CD4-positive, alpha-beta T cell treated with Interleukin-1 beta for 1 hour (primary cell): ENCODE measurements around the gene PLA2G5.
"Not testable (repeated sequence)": the region's sequence is repeated elsewhere in the genome, so short reads cannot be mapped to it uniquely, and the experiment has no call there.

ENCODE experiments used
- DNase-seq, 2 donors: peaks; one replicate each; pipeline ENCODE4 v3.0.0-alpha.2; 2020 to 2022

The PLA2G5 gene, protein sequence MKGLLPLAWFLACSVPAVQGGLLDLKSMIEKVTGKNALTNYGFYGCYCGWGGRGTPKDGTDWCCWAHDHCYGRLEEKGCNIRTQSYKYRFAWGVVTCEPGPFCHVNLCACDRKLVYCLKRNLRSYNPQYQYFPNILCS

DNA sequence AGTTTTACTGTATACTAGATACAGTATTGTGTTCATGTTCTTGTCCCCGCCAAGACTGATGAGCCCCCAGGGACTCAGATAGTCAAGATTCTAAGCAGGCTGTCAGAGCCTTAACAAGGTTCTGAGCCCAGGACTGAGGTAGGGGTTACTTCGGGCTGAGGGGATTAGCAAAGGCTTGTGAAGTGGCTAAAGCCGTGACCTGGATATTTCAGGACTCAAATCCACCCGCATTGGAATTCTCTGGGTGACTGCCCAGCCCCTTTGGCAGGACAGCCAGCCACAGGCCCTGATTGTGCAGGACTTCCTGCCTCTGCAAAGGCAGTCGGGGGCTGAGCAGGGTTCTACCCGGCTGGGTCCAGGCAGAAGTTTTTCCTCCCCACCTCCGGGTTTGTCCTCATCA, at the start of gene PLA2G5:
Gene PLA2G5 (plus strand): TSS at position 321 of the 400 bp plus-strand sequence. CDS start 14,637 bp downstream, outside the sequence.
- no peak for DNase-seq

DNA sequence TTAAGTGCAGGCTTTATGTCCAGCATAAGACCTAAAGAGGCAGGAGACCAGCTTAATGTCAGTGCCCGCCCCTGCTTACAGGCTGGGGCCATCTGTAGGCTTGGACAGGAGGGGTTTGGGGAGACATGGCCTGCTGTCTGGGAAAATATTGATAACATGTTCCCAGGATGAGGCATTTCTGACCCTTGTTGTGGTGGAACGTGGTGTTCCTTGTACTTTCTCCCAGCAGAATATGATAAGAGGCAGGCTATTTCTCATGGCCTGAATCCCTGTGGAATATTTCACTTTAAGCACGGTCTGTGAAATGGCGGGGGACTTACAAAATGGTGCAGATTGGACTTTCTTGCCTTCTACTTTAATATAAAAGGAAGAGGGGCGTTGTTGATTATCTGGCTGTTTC, 41.9 kb upstream of the PLA2G5 start:
- DNase-seq: no peak

DNA sequence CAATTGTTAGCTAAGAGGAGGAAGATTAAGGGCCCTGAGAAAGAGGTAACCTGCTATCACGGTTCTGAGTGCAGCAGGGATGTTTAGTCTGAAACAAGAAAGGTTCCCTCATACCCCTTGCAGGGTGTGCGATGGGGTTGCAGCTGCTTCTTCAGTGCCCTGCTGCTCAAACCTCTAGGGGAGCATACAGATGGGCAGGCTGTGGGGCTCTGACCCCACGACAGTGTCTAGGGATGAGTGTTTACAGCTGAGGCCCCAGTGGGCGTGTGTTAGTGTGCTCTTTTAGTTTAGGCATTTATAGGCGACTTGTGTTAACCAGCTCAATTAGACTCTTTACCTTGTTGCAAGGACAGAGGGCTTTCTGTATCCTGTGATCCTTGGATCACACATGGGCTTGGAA, 41.3 kb upstream of the PLA2G5 start:
- no peak for DNase-seq

DNA sequence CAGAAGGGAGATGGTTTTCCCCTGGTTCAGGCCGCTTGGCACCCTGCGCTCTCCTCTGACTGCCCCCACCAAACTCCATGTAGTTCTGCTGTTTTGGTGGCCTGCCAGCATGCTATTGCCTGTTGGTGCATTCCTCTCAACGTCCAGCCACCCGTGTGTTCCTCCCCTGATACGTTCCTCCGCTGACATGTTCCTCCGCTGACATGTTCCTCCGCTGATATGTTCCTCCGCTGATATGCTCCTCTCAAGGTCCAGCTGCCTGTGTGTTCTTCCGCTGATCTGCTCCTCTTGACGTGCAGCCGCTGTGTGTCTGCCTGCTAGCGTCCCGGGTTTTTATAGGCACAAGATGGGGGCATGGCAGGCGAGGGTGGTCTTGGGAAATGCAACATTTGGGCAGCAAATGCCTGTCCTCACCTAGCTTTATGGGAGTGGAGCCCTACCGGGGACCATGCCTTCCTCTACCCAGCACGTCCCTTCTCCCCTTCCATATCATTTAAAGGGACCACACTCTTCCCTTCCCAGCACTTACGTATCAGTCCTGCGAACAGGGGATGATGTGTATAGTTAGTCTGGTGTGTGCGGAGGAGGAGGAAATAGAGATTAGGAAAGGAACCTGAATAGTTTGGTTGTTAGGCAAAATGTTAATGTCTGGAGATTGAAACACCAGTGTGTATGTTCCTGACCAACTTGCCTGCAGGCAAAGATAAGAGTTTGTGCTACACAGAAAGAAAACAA, 40.6 kb upstream of the PLA2G5 start:
- no peak for DNase-seq

DNA sequence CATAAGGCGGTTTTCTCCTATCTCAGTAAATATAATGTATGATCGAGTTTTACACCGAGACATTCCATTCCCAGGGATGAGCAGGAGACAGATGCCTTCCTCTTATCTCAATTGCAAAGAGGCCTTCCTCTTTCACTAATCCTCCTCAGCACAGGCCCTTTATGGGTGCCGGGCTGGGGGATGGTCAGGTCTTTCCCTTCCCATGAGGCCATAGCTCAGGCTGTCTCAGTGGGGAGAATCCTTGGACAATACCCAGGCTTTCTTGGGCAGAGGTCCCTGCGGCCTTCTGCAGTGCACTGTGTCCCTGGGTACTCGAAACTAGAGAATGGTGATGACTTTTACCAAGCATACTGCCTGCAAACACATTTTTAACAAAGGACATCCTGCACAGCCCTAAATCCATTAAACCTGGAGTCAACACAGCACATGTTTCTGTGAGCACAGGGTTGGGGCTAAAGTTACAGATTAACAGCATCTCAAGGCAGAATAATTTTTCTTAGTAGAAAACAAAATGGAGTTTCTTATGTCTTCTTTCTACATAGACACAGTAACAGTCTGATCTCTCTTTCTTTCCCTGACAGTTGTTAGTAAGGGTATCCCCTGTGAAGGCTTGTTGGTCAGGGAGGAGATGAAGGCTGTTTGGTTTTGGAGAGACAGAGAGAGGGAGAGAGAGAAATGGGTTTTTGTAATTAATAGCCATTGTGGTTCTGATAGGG, 39.4 kb upstream of the PLA2G5 start:
- not testable (repeated sequence) for DNase-seq

DNA sequence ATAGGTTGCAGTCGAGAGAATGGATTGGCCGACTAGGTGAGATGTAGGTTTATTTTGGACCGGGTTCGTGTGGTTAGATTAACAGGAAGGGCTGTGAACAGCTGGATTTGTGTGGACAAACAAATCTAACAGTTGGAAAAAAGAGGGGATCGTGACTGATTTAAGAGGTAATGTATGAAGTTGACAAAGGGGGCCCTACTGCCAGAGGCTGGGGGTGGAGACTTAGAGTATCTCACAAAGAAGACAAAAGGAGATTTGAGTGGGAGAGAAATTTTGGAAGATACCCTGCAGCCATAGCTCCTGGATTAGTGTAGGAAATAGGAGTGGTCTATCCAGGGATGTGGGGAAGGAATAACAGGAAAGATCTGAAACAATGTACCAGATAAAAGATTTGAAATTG, 38.8 kb upstream of the PLA2G5 start:
- DNase-seq: no peak

DNA sequence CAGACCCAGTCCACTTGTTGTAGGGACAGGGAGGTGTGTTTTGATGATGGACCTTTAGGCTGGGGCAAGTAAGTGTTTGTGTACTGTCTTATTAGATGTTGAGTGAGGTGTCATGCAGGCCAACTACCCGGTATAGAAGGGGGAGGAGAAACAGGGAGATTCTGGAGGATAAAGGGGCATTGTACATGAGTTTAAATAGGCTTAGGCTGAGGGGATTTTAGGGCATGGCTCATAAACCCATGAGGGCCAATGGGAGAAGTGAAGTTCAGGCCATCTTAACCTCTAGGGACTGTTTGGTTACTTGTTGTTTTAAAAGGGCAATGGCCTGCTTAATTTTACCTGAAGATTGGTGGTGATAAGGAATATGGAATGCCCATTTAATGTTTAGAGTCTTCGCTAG, 38.2 kb upstream of the PLA2G5 start:
- DNase-seq: no peak

DNA sequence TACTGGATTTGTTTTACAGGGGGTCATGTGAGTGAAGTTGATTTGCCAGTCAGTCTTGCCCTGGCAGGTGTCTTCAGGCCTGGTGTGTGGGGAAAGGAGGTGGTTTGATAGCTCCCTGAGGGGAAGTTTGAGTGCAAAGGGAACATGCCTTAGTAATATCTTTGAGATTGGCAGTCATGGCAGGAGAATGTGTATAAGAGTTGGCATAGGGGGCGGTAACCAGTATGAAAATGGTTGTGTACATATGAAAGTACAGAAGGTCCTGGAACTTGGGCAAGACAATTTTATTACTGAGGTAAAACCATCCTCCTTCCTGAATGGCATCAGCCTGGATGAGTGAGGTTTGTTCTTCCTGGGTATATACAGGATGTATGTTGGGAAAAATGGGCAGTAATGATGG, 37.6 kb upstream of the PLA2G5 start:
- no peak for DNase-seq

DNA sequence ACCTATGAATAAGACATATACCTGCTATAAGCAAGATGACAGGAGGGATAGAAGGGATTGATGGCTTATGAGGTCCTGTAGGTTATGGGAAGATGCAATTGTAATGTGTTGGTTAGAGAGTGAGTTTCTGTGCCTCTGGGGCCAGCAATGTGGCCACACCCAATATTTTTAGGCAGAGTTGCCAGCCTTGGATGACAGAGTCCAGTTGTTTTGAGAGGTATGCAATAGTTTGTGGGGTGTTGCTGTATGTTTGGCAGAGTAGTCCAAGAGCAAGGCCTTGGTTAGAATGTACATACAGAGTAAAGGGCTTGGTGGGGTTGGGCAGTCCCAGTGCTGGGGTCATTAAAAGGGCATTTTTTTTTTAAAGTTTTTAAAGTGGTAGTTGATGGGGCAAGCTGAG, 36.6 kb upstream of the PLA2G5 start:
- no peak for DNase-seq

DNA sequence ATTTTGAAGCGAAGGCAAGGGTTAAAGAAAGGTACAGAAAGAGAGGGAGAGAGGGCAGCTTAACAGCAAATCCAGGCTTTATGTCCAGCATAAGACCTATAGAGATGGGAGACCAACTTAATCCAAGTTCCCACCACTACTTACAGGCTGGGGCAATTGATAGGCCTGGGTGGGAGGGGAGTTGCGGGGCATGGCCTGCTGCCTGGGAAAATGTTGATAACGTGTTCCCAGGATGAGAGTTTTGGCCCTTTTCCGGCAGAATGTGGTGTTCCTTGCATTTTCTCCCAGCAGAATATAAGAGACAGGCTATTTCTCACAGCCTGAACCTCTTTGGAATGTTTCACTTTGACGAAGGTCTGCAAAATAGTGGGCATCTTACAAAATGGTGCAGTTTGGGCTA, 34.9 kb upstream of the PLA2G5 start:
- DNase-seq: no peak

DNA sequence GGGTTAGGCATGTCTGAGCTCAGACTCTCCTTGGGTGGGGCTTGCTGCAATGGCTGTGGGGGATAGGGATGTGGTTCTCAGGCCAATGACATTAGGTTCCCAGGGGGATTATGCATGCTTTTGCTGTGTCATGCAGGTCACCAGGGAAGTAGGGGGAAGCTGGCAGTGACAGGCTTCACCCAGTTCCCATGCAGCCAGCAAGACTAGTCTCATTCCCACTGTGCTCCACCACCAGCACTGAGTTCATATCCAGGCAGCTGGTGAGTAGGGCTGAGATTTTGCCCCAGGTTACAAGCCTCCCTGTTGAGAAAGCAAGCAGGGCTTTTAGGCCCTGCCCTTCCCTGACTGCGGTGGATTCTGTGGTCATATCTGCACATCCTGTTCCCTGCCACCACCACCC, 32.1 kb upstream of the PLA2G5 start:
- no peak for DNase-seq

DNA sequence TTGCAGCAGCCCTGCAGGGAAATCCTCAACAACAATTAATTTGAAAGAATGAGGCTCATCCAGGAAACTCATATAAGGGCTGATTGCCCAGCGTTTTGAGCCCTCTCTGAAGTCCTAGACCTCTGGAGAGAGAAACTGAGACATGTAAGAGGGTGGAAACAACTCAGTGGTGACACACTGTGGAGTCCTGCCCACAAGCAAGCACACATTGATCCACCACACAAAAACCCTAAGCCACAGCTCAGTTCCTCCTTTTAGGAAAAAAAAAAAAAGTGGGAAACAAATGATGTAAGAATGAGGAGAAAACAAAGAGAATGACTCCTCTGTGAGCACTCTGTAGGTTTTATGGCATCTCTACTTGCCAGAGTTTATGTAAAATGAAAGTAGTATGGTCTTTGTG, 22.9 kb upstream of the PLA2G5 start:
- no peak for DNase-seq

DNA sequence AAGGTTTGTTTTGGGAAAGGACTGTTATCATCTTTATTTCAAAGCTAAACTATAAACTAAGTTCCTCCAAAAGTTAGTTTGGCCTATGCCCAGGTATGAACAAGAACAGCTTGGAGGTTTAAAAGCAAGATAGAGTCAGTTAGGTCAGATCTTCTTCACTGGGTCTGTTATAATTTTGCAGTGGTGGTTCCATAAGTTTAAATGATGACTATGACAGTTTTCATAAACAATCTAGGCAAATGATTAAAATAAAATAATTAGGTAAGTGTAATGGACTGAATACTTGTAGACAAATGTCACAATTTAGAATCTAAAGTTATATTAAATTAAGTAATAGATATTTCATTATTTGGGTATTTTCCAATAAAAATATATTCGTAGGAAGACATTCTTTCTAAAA, 21.4 kb upstream of the PLA2G5 start:
- no peak for DNase-seq

DNA sequence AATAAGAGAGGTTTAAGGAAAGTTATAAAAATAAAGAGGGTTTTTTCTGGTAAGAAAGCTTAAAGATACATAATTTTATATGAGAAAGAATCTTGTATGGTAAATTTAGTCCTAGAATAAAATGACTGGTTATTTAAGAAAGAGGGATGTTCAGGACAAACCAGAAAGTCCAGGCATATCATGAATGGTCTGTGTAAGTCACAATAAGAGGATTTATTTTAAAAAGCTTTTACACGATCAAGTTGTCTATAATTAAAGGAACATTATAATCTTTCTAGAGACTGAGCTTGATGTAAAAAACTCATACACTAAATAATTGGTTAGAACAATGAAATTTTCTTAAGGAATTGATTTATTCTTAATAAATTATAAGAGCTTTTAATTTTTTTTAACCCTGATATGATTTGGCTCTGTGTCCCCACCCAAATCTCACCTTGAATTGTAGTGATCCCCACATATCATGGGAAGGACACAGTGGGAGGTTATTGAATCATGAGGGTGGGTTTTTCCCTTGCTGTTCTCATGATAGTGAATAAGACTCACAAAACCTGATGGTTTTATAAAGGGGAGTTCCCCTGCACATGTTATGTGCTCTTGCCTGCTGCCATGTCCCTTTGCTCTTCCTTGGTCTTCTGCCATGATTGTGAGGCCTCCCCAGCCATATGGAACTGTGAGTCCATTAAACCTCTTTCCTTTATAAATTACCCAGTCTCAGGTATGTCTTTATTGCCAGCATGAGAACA, 20.8 kb upstream of the PLA2G5 start:
- not testable (repeated sequence) for DNase-seq

DNA sequence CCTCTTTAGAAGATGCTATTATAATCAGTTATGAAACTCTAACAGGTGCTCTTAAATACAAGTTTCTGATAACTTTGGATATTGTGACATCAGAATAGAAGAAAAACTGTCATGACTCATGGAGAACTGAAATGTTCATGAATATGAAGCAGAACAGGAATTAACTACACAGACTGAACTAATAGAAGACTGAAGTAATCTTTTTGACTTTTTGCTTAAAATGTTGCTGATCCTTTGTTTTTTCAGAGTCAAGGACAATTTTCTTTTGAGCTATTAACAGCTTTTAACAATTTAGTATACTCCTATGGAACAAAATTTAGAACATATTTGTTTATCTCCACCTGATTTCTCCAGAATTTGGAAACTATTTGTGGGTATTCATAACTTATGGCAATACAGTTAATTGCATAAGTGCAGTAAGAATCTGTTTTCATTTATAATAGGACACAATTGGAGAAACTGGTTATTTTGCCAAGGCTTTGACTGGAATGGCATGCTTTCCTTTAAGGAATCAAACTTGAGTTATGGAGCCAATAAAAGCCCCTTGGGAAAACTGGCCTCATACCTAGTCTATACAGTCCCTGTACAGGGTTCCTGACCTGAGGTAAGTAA, 18.7 kb upstream of the PLA2G5 start:
- DNase-seq: no peak

DNA sequence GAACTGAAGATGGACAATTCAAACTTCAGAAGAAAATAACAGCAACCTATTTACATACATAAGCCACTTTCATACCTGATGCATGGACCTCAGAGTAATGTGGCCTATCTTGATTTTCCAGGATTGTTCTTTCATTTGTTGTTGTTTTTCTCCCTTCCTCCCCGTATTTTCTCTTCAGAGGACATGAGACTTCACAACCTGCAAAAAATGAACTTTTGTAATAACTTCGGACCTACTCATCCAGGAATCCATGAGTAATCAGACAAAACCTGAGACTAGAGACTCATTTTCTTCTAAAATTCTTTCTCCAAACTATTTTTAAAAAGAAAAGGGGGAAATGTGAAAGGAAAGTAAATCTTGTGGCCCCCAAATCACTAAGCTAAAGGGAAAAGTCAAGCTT, 17.6 kb upstream of the PLA2G5 start:
- DNase-seq: no peak

DNA sequence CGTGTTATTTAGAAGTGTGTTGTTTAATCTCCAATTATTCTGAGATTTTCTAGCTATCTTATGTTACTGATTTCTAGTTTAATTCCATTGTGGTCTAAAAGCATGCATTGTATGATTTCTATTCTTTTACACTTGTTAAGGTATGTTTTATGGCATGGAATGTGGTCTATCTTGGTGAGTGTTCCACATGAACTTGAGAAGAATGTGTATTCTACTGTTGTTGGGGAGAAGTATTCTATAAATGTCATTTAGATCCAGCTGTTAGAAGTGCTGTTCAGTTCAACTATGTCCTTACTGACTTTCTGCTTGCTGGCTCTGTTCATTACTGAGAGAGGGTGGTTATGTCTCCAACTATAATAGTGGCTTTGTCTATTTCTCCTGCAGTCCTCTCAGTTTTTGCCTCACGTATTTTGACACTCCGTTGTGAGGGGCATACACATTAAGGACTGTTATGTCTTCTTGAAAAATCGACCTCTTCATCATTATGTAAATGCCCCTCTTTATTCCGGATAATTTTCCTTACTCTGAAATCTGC, 12.0 kb upstream of the PLA2G5 start:
- DNase-seq: no peak

DNA sequence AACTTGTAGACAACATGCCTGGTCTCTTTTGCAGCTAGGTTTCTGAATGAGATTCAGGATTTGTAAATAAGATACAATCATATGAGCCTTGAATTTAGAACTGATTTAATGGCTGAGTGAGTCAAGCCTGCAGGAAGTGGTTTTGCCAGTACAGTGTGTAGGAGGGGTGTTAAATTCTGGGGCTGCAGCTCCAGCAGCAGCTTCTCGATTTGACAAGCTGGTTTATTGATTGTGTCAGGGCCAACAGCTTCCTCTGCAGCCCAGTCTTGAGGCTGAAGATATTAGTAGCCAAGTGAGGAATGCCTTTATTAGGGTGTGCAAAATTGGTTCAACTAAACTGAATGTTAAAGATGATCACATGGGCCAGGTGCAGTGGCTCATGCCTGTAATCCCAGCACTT, 11.5 kb upstream of the PLA2G5 start:
- peak; percentile 10 to 28 for DNase-seq

DNA sequence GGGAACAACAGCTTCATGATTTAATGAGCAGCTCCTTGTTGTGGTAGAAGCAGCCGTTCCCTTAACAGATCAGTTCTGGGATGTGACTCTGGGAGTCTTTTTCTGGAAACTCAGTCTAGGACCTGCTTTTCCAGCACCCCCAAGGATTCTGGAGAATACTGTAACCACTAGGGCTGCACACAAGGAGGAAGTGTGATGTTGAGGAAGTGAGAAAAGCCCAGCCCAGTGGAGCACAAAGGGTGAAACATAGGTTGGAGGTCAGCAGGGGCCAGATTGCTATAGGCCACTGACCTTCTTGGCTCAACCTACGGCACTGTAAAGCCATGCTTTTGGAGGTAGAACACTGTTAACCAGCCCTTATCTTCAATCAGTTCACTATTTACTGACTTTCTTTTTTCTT, 10.1 kb upstream of the PLA2G5 start:
- peak in 1 of 2 donors; percentile 12 for DNase-seq

DNA sequence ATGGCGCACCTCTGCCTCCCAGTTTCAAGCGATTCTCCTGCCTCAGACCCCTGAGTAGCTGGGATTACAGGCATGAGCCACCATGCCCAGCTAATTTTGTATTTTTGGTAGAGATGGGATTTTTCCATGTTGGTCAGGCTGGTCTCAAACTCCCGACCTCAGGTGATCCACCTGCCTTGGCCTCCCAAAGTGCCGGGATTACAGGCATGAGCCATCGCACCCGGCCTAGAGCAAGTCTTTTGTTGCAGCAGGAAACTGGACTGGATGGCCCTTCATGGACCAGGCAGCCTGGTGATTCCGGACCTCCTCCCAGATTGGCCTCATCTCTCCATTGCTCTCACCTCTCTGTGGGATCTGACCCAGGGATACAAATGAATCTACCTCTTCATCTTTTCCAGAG, 9.2 kb upstream of the PLA2G5 start:
- DNase-seq: not testable (repeated sequence)

DNA sequence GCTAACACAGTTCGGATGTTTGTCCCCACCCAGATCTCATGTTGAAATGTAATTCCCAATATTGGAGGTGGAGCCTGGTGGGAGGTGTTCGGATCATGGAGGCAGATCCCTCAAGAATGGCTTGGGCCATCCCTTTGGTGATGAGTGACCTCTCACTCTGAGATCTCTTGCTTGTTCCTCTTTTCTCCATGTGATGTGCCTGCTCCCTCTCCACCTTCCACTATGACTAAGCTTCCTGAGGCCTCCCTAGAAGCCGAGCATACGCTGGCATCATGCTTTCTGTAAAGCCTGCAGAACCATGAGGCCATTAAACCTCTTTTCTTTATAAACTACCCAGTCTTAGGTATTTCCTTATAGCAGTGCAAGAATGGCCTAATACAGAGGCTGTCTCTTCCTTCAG, 8.1 kb upstream of the PLA2G5 start:
- DNase-seq: peak in 1 of 2 donors; percentile 3

DNA sequence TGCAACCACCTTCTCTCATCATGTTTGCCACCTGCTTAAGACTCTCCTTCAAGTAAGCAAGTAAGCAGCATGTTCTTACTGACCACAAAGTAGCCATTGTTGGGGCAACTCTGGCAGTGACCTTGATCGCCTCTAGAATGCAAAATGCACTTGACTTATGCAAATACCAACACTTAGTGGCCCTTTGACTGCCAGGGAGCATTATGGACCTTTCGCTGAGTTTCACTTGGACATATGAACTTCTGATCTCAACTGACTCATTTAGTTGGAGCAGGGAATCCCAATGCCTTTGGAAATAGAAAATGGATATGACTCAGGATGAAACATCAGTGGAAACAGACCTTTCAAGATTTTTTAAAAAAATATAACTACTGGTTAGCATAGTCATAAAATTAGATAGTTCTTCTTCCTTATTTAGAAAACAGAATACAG, 6.1 kb upstream of the PLA2G5 start:
- no peak for DNase-seq

DNA sequence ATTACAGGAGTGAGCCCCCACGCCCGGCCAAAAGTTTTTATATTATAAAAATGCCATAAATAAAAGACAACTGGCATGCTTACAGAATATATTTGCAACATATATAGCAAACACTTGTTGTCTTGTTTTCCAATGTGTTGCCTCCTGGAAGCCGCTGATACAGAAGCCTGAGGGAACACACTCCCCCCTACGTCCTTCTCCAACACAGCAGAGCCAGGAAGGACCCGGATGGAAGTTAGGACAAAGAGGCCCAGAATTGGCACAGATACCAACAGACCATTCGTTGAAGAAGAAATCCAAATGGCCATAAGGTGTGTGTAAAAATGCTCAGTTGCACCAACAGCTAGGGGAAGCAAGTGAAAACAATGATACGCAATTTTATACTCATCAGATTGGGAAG, 1.3 kb upstream of the PLA2G5 start:
- no peak for DNase-seq
